CD4-positive, CD25-positive, alpha-beta regulatory T cell (primary cell): ENCODE data around the gene KMT2B. TPM values are rescaled to one million over a fixed set of nuclear protein-coding genes. Genes with fewer than 3 reads are reported as not detected.

Experiments
- ATAC-seq, 2 donors: fragments of 150-1000 bp; cut with Tn5 transposase; one replicate each; pipeline ENCODE4 v1.10.0; 2021; ENCODE audit warnings: low read depth in 2 of 2, moderate number of reproducible peaks in 2 of 2, moderate library complexity in 1 of 2
- DNase-seq, 3 donors: peaks; one replicate each; pipeline versions ENCODE4 v3.0.0 to v3.0.0-alpha.2; 2012 to 2022; ENCODE audit warnings: mixed read lengths in 1 of 3
- H3K27ac ChIP-seq: one replicate; pipeline ENCODE4 v1.7.0; 2013; ENCODE audit warnings: mild to moderate bottlenecking, low read length; ENCODE audit not compliant: insufficient read depth, poor library complexity, severe bottlenecking
- H3K27me3 ChIP-seq: one replicate; pipeline ENCODE4 v1.7.0; 2013; ENCODE audit warnings: low read length; ENCODE audit not compliant: control insufficient read depth, insufficient read depth
- H3K36me3 ChIP-seq: one replicate; pipeline ENCODE4 v1.7.0; 2013; ENCODE audit warnings: mild to moderate bottlenecking, low read length, moderate library complexity; ENCODE audit not compliant: control insufficient read depth, insufficient read depth
- H3K4me1 ChIP-seq: 2 replicates; pipeline ENCODE4 v1.7.0; 2013; ENCODE audit warnings: mild to moderate bottlenecking, low read length; ENCODE audit not compliant: insufficient read depth, control insufficient read depth, poor library complexity, severe bottlenecking
- H3K4me3 ChIP-seq: one replicate; pipeline ENCODE4 v1.7.0; 2013; ENCODE audit warnings: low read depth, mild to moderate bottlenecking, low read length, moderate library complexity
- H3K9me3 ChIP-seq, 2 experiments: 1 replicate in 1 of 2; 2 replicates in 1 of 2; pipeline ENCODE4 v1.7.0; 2013; ENCODE audit warnings: low read length in 2 of 2, mild to moderate bottlenecking in 1 of 2, moderate library complexity in 1 of 2; ENCODE audit not compliant: control insufficient read depth in 2 of 2
- H3K27ac Mint-ChIP-seq, 3 donors: one replicate each; pipeline ENCODE4 v1.8.0; 2020 to 2022; ENCODE audit warnings: mild to moderate bottlenecking in 3 of 3, mixed read lengths in 3 of 3, moderate library complexity in 2 of 3
- H3K27me3 Mint-ChIP-seq: one replicate; pipeline ENCODE4 v1.8.0; 2022; ENCODE audit warnings: mild to moderate bottlenecking, mixed read lengths
- H3K36me3 Mint-ChIP-seq: one replicate; pipeline ENCODE4 v1.8.0; 2020; ENCODE audit warnings: mixed read lengths
- H3K4me1 Mint-ChIP-seq, 4 donors: one replicate each; pipeline ENCODE4 v1.8.0; 2020 to 2022; ENCODE audit warnings: mixed read lengths in 4 of 4, mild to moderate bottlenecking in 1 of 4
- H3K4me3 Mint-ChIP-seq, 4 donors: one replicate each; pipeline ENCODE4 v1.8.0; 2020 to 2022; ENCODE audit warnings: mild to moderate bottlenecking in 4 of 4, mixed read lengths in 4 of 4, moderate library complexity in 3 of 4
- H3K9me3 Mint-ChIP-seq, 7 donors: one replicate each; pipeline ENCODE4 v1.8.0; 2020 to 2022; ENCODE audit warnings: mixed read lengths in 7 of 7, mild to moderate bottlenecking in 3 of 7, moderate library complexity in 2 of 7
- polyA plus RNA-seq, 4 donors: library from polyadenylated mRNA; unstranded; fragments of 300-500 nt; fragmentation: Illumina TruSeq; gene quantifications; one replicate each; pipeline ENCODE4 v1.2.3, GENCODE V29; 2021
- total RNA-seq: library from RNA; stranded (reverse); gene quantifications from one replicate; pipeline ENCODE4 v1.2.3, GENCODE V29; 2022

Gene KMT2B
- total and polyA plus RNA-seq, 5 donors from 2014 or later, result 0.45 to 73.0 (median 0.87) TPM

DNA sequence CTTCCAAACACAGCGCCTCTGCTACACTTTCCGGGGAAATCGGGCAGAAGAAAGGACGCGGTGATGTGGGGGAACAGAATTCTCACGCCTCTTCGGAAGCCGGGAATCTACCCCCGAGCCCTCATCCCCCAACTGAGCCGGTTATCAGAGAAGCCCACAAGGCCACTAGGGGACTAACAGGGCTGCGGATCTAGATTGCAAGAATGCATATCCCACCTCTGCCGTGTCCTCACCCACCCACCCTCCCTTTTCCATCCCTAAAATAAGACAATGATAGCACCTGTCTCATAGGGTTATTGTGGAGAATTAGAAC, 23.4 kb downstream of the KMT2B start:
- Mint-ChIP-seq H3K4me1 (peaks cover 0 to 72% (median 40%) of the 10 kb centered on the region in 4 donors), H3K27me3 (peaks cover 12% of the 10 kb centered on the region), H3K36me3 (peaks cover 8% of the 10 kb centered on the region), H3K27ac (peak overlapping the region; percentile 94 to 100 (median 97)), H3K4me3 (peak overlapping the region; percentile 91 to 100 (median 96)), H3K9me3 (no peaks in the 10 kb centered on the region)
- DNase-seq (no peak), ATAC-seq (no peak)
- Histone ChIP-seq H3K27me3 (no peaks in the 10 kb centered on the region), H3K27ac (peak overlapping the region; percentile 100), H3K9me3 (no peaks in the 10 kb centered on the region), H3K36me3 (peaks cover 24% of the 10 kb centered on the region), H3K4me1 (peaks cover 77% of the 10 kb centered on the region), H3K4me3 (peak overlapping the region; percentile 90)

DNA sequence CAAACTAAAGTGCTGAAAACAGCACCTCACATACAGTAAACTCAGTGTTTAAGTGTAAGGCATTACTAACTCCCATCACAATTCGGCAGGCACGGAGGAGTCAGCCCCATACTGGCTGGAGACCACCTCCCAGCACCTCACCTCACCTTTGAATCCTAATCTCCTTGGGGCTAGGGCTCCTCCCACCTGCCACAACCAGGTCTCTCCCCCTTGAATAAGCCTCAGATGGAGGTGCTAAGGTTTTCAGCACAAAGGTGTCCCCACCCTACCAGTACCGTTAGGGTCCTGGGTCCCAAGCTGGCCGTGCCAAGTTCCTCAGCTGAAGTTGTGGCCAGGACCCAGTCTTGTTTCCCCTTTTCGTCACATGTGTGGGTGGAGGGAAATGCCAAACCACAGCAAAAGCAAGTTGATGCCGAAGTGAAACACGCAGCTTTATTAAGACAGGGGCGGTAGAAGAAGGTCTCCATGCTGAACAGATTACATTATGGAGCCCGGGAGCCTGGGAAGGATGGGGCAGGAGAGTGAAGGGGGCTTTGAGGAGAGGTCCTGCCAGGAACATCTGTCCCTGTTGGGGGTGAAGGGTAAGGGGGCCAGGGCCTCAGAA, 24.4 kb downstream of the KMT2B start, which contains the start of gene IGFLR1:
Gene IGFLR1, minus strand, starts transcription at position 332 of the 604 bp plus-strand sequence. CDS start 1,272 bp downstream, outside the sequence.
- peaks cover 0 to 69% (median 38%) of the 10 kb centered on the region in 4 donors for H3K4me1 Mint-ChIP-seq
- no peak for ATAC-seq

DNA sequence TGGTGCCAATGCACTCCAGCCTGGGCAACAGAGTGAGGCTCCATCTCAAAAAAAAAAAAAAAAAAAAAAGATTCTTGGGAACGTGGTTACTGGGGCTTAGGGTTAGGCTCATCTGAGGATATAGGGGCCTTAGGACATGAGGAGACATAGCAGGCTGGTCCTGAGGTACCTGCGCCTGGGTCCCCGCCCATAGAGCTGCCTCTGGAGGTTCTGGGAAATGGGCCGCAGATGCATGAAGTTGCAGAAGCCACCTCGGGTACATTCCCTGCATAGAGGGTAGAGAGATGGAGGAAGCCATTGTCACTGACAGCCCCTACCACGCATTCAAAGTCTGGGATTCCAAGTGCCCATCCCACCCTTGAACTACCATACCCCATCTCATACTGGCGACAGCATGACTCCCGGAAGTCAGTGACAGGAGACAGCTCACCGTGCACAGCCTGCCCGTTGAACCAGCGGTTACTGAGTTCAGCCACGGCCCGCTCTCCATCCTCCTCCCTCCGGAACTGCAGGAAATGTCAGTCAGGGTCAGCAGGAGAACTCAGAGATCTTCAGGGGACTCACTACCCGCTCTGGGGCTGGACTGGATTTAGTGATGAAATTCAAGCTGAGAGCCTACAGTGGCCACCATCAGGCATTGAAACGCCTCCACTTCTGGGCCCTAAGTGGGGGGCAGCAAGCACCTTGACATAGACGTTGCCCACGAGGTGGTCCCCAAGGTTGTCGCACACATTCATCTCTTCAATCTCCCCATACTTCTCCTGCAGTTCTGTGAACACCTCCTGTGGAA, 26.0 kb downstream of the KMT2B start:
- Mint-ChIP-seq H3K4me1 (peaks cover 5 to 69% (median 41%) of the 10 kb centered on the region in 4 donors), H3K4me3 (peak overlapping the region; percentile 90 to 98 (median 94)), H3K36me3 (peaks cover 9% of the 10 kb centered on the region), H3K9me3 (no peaks in the 10 kb centered on the region), H3K27ac (peak overlapping the region; percentile 100), H3K27me3 (peaks cover 12% of the 10 kb centered on the region)
- Histone ChIP-seq H3K27me3 (no peaks in the 10 kb centered on the region), H3K27ac (peak overlapping the region; percentile 100), H3K36me3 (peaks cover under 1% of the 10 kb centered on the region), H3K4me1 (peaks cover 74% of the 10 kb centered on the region), H3K9me3 (no peaks in the 10 kb centered on the region), H3K4me3 (peak overlapping the region; percentile 88)
- DNase-seq, result no peak
- no peak for ATAC-seq

More for the DNA sequence above, 24.4 kb downstream of the KMT2B start, which contains the start of gene IGFLR1:
- Mint-ChIP-seq H3K27me3 (peaks cover 12% of the 10 kb centered on the region), H3K36me3 (peaks cover 8% of the 10 kb centered on the region), H3K27ac (peak within 1 kb of the TSS; percentile 99 to 100 (median 100)), H3K9me3 (no peaks in the 10 kb centered on the region), H3K4me3 (peak within 1 kb of the TSS; percentile 91 to 100 (median 94))
- H3K36me3 ChIP-seq, result peaks cover 13% of the 10 kb centered on the region
- peak within 1 kb of the TSS; percentile 90 for H3K4me3 ChIP-seq
- DNase-seq, result peak; percentile 46 to 87 (median 72)
- H3K27ac ChIP-seq, result peak within 1 kb of the TSS; percentile 100
- no peaks in the 10 kb centered on the region for H3K9me3 ChIP-seq
- H3K4me1 ChIP-seq, result peaks cover 75% of the 10 kb centered on the region
- H3K27me3 ChIP-seq, result no peaks in the 10 kb centered on the region

DNA sequence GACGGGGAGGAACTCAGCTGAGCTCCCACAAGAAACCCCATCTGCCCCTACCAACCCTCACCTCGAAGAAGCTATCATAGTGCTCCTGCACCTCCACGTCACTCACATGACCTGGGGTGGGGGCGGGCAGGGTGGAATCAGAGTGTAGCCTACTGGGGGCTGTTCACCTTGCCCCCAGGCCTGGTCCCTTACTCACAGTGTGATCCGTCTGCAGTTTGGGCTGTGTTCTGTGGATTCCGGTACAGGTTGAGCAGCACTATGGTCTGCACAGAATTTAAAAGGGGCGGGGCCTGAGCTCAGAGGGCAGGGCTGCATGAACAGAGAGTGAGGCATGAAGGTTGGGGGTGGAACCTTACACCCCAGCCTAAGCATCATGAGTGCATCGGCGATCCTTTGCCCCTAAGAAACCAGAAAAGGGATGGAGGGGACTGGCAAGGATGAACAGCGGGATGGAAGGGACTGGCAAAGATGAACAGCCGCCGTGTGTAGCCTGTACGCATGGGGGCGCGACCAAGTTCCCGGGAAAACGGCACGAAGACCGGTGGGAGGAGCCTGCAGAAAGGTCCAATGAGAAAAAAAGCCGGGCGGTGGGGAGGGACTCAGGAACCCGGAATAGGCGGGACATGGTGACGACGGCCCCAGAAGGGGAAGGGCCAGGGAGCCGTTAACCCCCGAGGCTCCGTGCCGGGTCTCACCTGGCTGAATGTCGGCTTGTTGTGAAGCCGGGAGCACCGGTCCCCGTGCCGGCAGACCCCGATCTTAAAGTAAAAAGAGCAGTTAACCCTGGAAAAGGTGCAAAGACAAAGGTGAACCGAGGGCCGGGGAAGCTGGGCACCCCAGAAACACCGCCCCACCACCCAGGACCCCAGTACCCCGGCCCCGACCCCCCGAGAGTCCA, 26.9 kb downstream of the KMT2B start:
- Mint-ChIP-seq H3K27me3 (peaks cover 12% of the 10 kb centered on the region), H3K9me3 (no peaks in the 10 kb centered on the region), H3K27ac (peak overlapping the region; percentile 99 to 100 (median 100)), H3K4me1 (peaks cover 5 to 69% (median 37%) of the 10 kb centered on the region in 4 donors), H3K4me3 (peak overlapping the region; percentile 90 to 98 (median 94)), H3K36me3 (peaks cover 9% of the 10 kb centered on the region)
- no peaks in the 10 kb centered on the region for H3K27me3 ChIP-seq
- DNase-seq, result peak; percentile 91 to 97 (median 96)
- peak; percentile 52 to 54 for ATAC-seq
- no peaks in the 10 kb centered on the region for H3K36me3 ChIP-seq
- H3K9me3 ChIP-seq, result no peaks in the 10 kb centered on the region
- peaks cover 73% of the 10 kb centered on the region for H3K4me1 ChIP-seq
- peak overlapping the region; percentile 100 for H3K27ac ChIP-seq
- H3K4me3 ChIP-seq, result peak overlapping the region; percentile 88

DNA sequence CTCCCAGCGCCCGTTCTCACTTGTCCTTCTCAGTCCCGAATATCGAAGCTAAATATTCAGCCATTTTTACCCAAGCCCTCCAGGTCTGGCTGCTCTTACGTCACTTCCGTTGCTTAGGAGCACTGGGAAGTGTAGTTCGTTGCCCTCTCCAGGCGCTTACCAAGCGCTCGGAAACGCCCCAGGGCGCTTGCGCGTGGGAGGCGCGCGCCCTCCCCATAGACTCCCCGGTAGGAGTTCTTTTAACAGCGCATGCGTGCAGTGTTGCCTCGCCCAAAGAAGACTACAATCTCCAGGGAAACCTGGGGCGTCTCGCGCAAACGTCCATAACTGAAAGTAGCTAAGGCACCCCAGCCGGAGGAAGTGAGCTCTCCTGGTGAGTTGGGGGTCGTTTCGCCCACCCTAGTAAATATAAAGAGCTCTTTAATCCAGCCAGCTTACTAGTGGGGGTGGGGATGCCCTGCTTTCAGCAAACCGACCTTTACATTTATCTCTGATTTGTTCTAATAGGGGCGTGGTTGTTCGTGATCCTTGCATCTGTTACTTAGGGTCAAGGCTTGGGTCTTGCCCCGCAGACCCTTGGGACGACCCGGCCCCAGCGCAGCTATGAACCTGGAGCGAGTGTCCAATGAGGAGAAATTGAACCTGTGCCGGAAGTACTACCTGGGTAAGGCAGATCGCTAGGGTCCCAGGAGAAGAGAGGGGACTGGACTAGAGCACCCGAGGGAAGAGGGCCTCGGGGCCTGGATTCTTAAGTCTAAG, 27.7 kb downstream of the KMT2B start, which contains the start of the genes PSENEN and U2AF1L4:
Gene PSENEN, plus strand, starts transcription at position 324 of the 759 bp plus-strand sequence. Its CDS starts 280 bp downstream, at position 604.
Gene U2AF1L4, minus strand, starts transcription at position 91 of the 759 bp plus-strand sequence. Its CDS starts 27 bp downstream, at position 64.
- peak; percentile 97 to 100 (median 98) for DNase-seq
- no peaks in the 10 kb centered on the region for H3K9me3 ChIP-seq
- peaks cover 66% of the 10 kb centered on the region for H3K4me1 ChIP-seq
- Mint-ChIP-seq H3K27ac (peak within 1 kb of the TSS; percentile 99 to 100 (median 100)), H3K27me3 (peaks cover 12% of the 10 kb centered on the region), H3K9me3 (no peaks in the 10 kb centered on the region), H3K4me3 (peak within 1 kb of the TSS; percentile 90 to 98 (median 94)), H3K4me1 (peaks cover 5 to 69% (median 35%) of the 10 kb centered on the region in 4 donors), H3K36me3 (peaks cover 9% of the 10 kb centered on the region)
- no peaks in the 10 kb centered on the region for H3K36me3 ChIP-seq
- no peaks in the 10 kb centered on the region for H3K27me3 ChIP-seq
- peak within 1 kb of the TSS; percentile 100 for H3K27ac ChIP-seq
- peak within 1 kb of the TSS; percentile 88 for H3K4me3 ChIP-seq
- ATAC-seq, result peak; percentile 59

DNA sequence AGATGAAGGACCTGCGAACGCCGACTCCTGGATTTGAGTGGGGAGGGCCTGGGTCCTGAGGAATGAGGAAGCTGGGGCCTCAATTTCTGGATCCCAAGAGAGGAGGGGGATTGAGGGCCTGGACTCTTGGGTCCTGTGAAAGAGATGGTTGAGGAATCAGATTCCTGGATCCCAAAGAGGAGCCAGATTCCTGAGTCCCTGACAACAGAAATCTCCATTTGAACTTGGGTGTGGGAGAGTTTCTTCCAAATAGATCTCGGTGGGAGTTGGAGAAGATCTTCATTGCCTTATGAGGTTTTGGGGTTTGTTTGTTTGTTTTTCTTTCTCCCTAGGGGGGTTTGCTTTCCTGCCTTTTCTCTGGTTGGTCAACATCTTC, 28.3 kb downstream of the KMT2B start:
- Histone ChIP-seq H3K4me1 (peaks cover 61% of the 10 kb centered on the region), H3K4me3 (peak overlapping the region; percentile 88), H3K36me3 (no peaks in the 10 kb centered on the region), H3K27ac (peak overlapping the region; percentile 100), H3K9me3 (no peaks in the 10 kb centered on the region), H3K27me3 (no peaks in the 10 kb centered on the region)
- Mint-ChIP-seq H3K9me3 (no peaks in the 10 kb centered on the region), H3K27ac (peak overlapping the region in 2 of 3 donors; percentile 100), H3K4me1 (peaks cover 5 to 64% (median 32%) of the 10 kb centered on the region in 4 donors), H3K27me3 (peaks cover 12% of the 10 kb centered on the region), H3K4me3 (peak overlapping the region; percentile 90 to 98 (median 94)), H3K36me3 (peaks cover 9% of the 10 kb centered on the region)
- ATAC-seq, result no peak
- no peak for DNase-seq
